CD14-positive monocyte (primary cell): ENCODE measurements around the gene CDH13. TPM values are rescaled to one million over a fixed set of nuclear protein-coding genes. Genes with fewer than 3 reads are reported as not detected.

ENCODE experiments used
- DNase-seq, 3 donors: peaks; one replicate each; pipeline ENCODE4 v3.0.0-alpha.2; 2011 to 2022
- H2AFZ ChIP-seq: 2 replicates; pipeline ENCODE4 v1.6.0; 2012; ENCODE audit warnings: mild to moderate bottlenecking, low read depth, low read length, inconsistent platforms; ENCODE audit not compliant: insufficient read depth, poor library complexity, severe bottlenecking
- H3K27ac ChIP-seq, 2 donors: 1 replicate in 1 of 2; 2 replicates in 1 of 2; pipeline ENCODE4 v1.5.1; 2012 to 2013; ENCODE audit warnings: low read length in 2 of 2, control low read depth in 1 of 2, inconsistent platforms in 1 of 2, low read depth in 1 of 2, mild to moderate bottlenecking in 1 of 2
- H3K27me3 ChIP-seq, 2 donors: one replicate each; pipeline versions ENCODE4 v1.6.0 to v1.6.1; 2011 to 2013; ENCODE audit warnings: low read length in 2 of 2; ENCODE audit not compliant: control insufficient read depth in 2 of 2, insufficient read depth in 2 of 2
- H3K36me3 ChIP-seq, 2 donors: replicated peaks in 1 of 2; 1 replicate in 1 of 2; 2 replicates in 1 of 2; pipeline versions ENCODE4 v1.5.1 to v1.6.1; 2012 to 2013; ENCODE audit warnings: low read length in 2 of 2, control low read depth in 1 of 2, inconsistent platforms in 1 of 2, mild to moderate bottlenecking in 1 of 2; ENCODE audit not compliant: insufficient read depth in 2 of 2, control insufficient read depth in 1 of 2
- H3K4me1 ChIP-seq, 2 donors: 1 replicate in 1 of 2; 2 replicates in 1 of 2; pipeline versions ENCODE4 v1.5.1 to v1.6.1; 2012 to 2013; ENCODE audit warnings: low read length in 2 of 2, control low read depth in 1 of 2, inconsistent platforms in 1 of 2, mild to moderate bottlenecking in 1 of 2, moderate library complexity in 1 of 2; ENCODE audit not compliant: insufficient read depth in 2 of 2, control insufficient read depth in 1 of 2
- H3K4me2 ChIP-seq: replicated peaks from 2 replicates; pipeline ENCODE3; 2012; ENCODE audit warnings: low read length, moderate library complexity, mild to moderate bottlenecking; ENCODE audit not compliant: poor library complexity, severe bottlenecking; ENCODE audit errors: extremely low read depth
- H3K4me3 ChIP-seq, 3 experiments: fragments of 200-600 bp in 1 of 3; sonication (generic) in 1 of 3; replicated peaks in 1 of 3; 1 replicate in 2 of 3; 2 replicates in 1 of 3; pipeline ENCODE4 v1.5.1; 2011 to 2013; ENCODE audit warnings: low read length in 3 of 3, mild to moderate bottlenecking in 3 of 3, control low read depth in 2 of 3, low read depth in 2 of 3, inconsistent platforms in 1 of 3, moderate library complexity in 1 of 3
- H3K79me2 ChIP-seq: 2 replicates; pipeline ENCODE4 v1.6.0; 2012; ENCODE audit warnings: mild to moderate bottlenecking, control low read depth, inconsistent platforms, low read length, moderate library complexity; ENCODE audit not compliant: insufficient read depth
- H3K9ac ChIP-seq: 2 replicates; pipeline ENCODE4 v1.6.0; 2017; ENCODE audit warnings: low read length, mild to moderate bottlenecking; ENCODE audit not compliant: insufficient read depth, poor library complexity, severe bottlenecking
- H3K9me3 ChIP-seq, 2 donors: replicated peaks in 1 of 2; 1 replicate in 1 of 2; 2 replicates in 1 of 2; pipeline versions ENCODE4 v1.5.1 to v1.6.1; 2012 to 2013; ENCODE audit warnings: low read length in 2 of 2, control low read depth in 1 of 2; ENCODE audit not compliant: control insufficient read depth in 1 of 2, insufficient read depth in 1 of 2
- H4K20me1 ChIP-seq: 2 replicates; pipeline ENCODE4 v1.6.0; 2012; ENCODE audit warnings: mild to moderate bottlenecking, low read length, control low read depth, moderate library complexity; ENCODE audit not compliant: insufficient read depth
- H3K27ac Mint-ChIP-seq, 7 donors: one replicate each; pipeline ENCODE4 v1.8.0; 2020; ENCODE audit warnings: mild to moderate bottlenecking in 7 of 7, mixed read lengths in 7 of 7, moderate library complexity in 6 of 7, inconsistent platforms in 2 of 7
- H3K27me3 Mint-ChIP-seq, 3 donors: one replicate each; pipeline ENCODE4 v1.8.0; 2021 to 2022; ENCODE audit warnings: low read depth in 3 of 3, mild to moderate bottlenecking in 3 of 3, mixed read lengths in 3 of 3, moderate library complexity in 3 of 3, inconsistent platforms in 1 of 3
- H3K36me3 Mint-ChIP-seq, 2 donors: one replicate each; pipeline ENCODE4 v1.8.0; 2020; ENCODE audit warnings: mixed read lengths in 2 of 2, inconsistent platforms in 1 of 2, mild to moderate bottlenecking in 1 of 2
- H3K4me1 Mint-ChIP-seq: one replicate; pipeline ENCODE4 v1.8.0; 2020; ENCODE audit warnings: mild to moderate bottlenecking, mixed read lengths
- H3K4me3 Mint-ChIP-seq, 2 donors: one replicate each; pipeline ENCODE4 v1.8.0; 2020; ENCODE audit warnings: mild to moderate bottlenecking in 2 of 2, mixed read lengths in 2 of 2, moderate library complexity in 1 of 2
- H3K9me3 Mint-ChIP-seq, 7 donors: one replicate each; pipeline ENCODE4 v1.8.0; 2020 to 2022; ENCODE audit warnings: mixed read lengths in 7 of 7, mild to moderate bottlenecking in 6 of 7, moderate library complexity in 6 of 7, inconsistent platforms in 2 of 7
- WGBS: methylation state at CpG from one replicate; pipeline ENCODE4 v1.1.5; 2013; ENCODE audit warnings: missing lambda C conversion rate; ENCODE audit not compliant: insufficient coverage; 5-methylcytosine and 5-hydroxymethylcytosine counted together
- intact Hi-C, 2 donors: fragments of 100-400 bp; cut with micrococcal nuclease; formaldehyde crosslinking; loops; one replicate each; pipeline versions ENCODE4 v1.15.0 to v1.15.1; 2023
- polyA plus RNA-seq, 3 donors: library from polyadenylated mRNA; depleted of rRNA in 1 of 3; unstranded in 2 of 3; stranded (reverse) in 1 of 3; fragments of 300-500 nt in 2 of 3; fragments of >200 nt in 1 of 3; fragmentation: Illumina TruSeq in 2 of 3; gene quantifications; 1 replicate in 2 of 3; 2 replicates in 1 of 3; pipeline ENCODE4 v1.2.3, GENCODE V29; 2012 to 2021
- TF ChIP-seq, protein P1 (sequence below): fragments of 200-600 bp; IDR thresholded peaks from one replicate; pipeline ENCODE4 v1.8.0; 2022; ENCODE audit warnings: antibody characterized with exemption, mild to moderate bottlenecking

The CDH13 gene
- polyA plus RNA-seq, 3 donors = 0.13 to 0.19 TPM; not detected in 1

GRCh38 chr16:83300326-83300725, 673.6 kb downstream of the CDH13 start:
- DNase-seq = no peak
- intact Hi-C loops = no loop called here
- Histone ChIP-seq H3K9ac (no peak overlapping the region), H3K9me3 (no peaks in the 10 kb centered on the region), H3K4me1 (no peaks in the 10 kb centered on the region), H3K36me3 (no peaks in the 10 kb centered on the region), H3K27me3 (no peaks in the 10 kb centered on the region), H3K4me3 (no peak overlapping the region), H3K79me2 (no peaks in the 10 kb centered on the region), H3K4me2 (no peak overlapping the region), H3K27ac (no peak overlapping the region), H4K20me1 (no peaks in the 10 kb centered on the region), H2AFZ (no peak overlapping the region)
- H3K4me1 Mint-ChIP-seq = no peaks in the 10 kb centered on the region
- no peaks in the 10 kb centered on the region for H3K9me3 Mint-ChIP-seq
- no peak overlapping the region for H3K27ac Mint-ChIP-seq
- TF ChIP-seq, protein P1, sequence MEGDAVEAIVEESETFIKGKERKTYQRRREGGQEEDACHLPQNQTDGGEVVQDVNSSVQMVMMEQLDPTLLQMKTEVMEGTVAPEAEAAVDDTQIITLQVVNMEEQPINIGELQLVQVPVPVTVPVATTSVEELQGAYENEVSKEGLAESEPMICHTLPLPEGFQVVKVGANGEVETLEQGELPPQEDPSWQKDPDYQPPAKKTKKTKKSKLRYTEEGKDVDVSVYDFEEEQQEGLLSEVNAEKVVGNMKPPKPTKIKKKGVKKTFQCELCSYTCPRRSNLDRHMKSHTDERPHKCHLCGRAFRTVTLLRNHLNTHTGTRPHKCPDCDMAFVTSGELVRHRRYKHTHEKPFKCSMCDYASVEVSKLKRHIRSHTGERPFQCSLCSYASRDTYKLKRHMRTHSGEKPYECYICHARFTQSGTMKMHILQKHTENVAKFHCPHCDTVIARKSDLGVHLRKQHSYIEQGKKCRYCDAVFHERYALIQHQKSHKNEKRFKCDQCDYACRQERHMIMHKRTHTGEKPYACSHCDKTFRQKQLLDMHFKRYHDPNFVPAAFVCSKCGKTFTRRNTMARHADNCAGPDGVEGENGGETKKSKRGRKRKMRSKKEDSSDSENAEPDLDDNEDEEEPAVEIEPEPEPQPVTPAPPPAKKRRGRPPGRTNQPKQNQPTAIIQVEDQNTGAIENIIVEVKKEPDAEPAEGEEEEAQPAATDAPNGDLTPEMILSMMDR = no peak
- peaks cover 0 to 6% (median 3%) of the 10 kb centered on the region in 3 donors for H3K27me3 Mint-ChIP-seq
- no peaks in the 10 kb centered on the region for H3K36me3 Mint-ChIP-seq
- 83% methylated on average over 1 of the region's 3 CpGs for WGBS
- no peak overlapping the region for H3K4me3 Mint-ChIP-seq

- H4K20me1 ChIP-seq = no peaks in the 10 kb centered on the region
- H3K4me3 Mint-ChIP-seq = no peak overlapping the region
- no peak for DNase-seq
- no peaks in the 10 kb centered on the region for H3K9me3 Mint-ChIP-seq
- H3K4me1 ChIP-seq = no peaks in the 10 kb centered on the region
- no peaks in the 10 kb centered on the region for H3K79me2 ChIP-seq
- no CpG with 5 or more reads among the region's 4 CpGs for WGBS
- H3K9ac ChIP-seq = no peak overlapping the region
- H3K4me3 ChIP-seq = no peak overlapping the region
- H2AFZ ChIP-seq = no peak overlapping the region
- no peaks in the 10 kb centered on the region for H3K27me3 ChIP-seq
- H3K36me3 ChIP-seq = no peaks in the 10 kb centered on the region
- no peak overlapping the region for H3K27ac ChIP-seq
- no peaks in the 10 kb centered on the region for H3K9me3 ChIP-seq
- intact Hi-C loops = no loop called here
- H3K27me3 Mint-ChIP-seq = peaks cover 0 to 8% (median 1%) of the 10 kb centered on the region in 3 donors
- no peaks in the 10 kb centered on the region for H3K36me3 Mint-ChIP-seq
- H3K4me1 Mint-ChIP-seq = no peaks in the 10 kb centered on the region
- TF ChIP-seq, protein P1 = no peak
- H3K4me2 ChIP-seq = no peak overlapping the region
- H3K27ac Mint-ChIP-seq = no peak overlapping the region
Observed at GRCh38 chr16:83301971-83302370, 675.2 kb downstream of the CDH13 start.
